Activated CD4-positive, alpha-beta memory T cell treated with anti-CD3 and anti-CD28 coated beads for 36 hours (primary cell): ENCODE results near the gene MED25. TPM values are rescaled to one million over a fixed set of nuclear protein-coding genes. Genes with fewer than 3 reads are reported as not detected.
A peak's percentile ranks its signal among the peaks of the same experiment; 100 is the strongest.

Experiments
- CTCF ChIA-PET: fragments of 350-600 bp; sonication (Branson Sonifier 250); formaldehyde crosslinking; loops from one replicate; lab custom pipeline; 2021; ENCODE audit warnings: antibody characterized with exemption, inconsistent platforms; lab: Charles Lee
- POLR2A ChIA-PET: fragments of 350-600 bp; sonication (Branson Sonifier 250); formaldehyde crosslinking; loops from one replicate; lab custom pipeline; 2021; ENCODE audit warnings: antibody characterized with exemption; lab: Charles Lee
- DNase-seq: peaks from one replicate; pipeline ENCODE4 v3.0.0-alpha.2; 2020
- H3K27ac Mint-ChIP-seq: one replicate; pipeline ENCODE4 v1.8.0; 2021; ENCODE audit warnings: mixed read lengths
- H3K27me3 Mint-ChIP-seq: one replicate; pipeline ENCODE4 v1.8.0; 2021; ENCODE audit warnings: mixed read lengths
- H3K36me3 Mint-ChIP-seq: one replicate; pipeline ENCODE4 v1.8.0; 2021; ENCODE audit warnings: mixed read lengths
- H3K4me1 Mint-ChIP-seq: one replicate; pipeline ENCODE4 v1.8.0; 2021; ENCODE audit warnings: low read depth, mixed read lengths
- H3K4me3 Mint-ChIP-seq: one replicate; pipeline ENCODE4 v1.8.0; 2021; ENCODE audit warnings: mild to moderate bottlenecking, mixed read lengths
- H3K9me3 Mint-ChIP-seq: one replicate; pipeline ENCODE4 v1.8.0; 2021; ENCODE audit warnings: mixed read lengths
- intact Hi-C: fragments of 100-400 bp; cut with micrococcal nuclease; formaldehyde crosslinking; loops from one replicate; pipeline ENCODE4 v1.15.1; 2023
- microRNA-seq: library from miRNA; unstranded; fragments of <30 nt; microRNA quantifications from one replicate; pipeline ENCODE4 v1.2.0, GENCODE V29; 2022; ENCODE audit warnings: borderline number of aligned reads, borderline microRNAs expressed, borderline replicate concordance
- total RNA-seq, 2 experiments: library from RNA; stranded (reverse); gene quantifications; one replicate each; pipeline ENCODE4 v1.2.3, GENCODE V29; 2021

MED25 gene
- total RNA-seq, 2 experiments from 2014 or later: 45.6 to 50.2 TPM

DNA sequence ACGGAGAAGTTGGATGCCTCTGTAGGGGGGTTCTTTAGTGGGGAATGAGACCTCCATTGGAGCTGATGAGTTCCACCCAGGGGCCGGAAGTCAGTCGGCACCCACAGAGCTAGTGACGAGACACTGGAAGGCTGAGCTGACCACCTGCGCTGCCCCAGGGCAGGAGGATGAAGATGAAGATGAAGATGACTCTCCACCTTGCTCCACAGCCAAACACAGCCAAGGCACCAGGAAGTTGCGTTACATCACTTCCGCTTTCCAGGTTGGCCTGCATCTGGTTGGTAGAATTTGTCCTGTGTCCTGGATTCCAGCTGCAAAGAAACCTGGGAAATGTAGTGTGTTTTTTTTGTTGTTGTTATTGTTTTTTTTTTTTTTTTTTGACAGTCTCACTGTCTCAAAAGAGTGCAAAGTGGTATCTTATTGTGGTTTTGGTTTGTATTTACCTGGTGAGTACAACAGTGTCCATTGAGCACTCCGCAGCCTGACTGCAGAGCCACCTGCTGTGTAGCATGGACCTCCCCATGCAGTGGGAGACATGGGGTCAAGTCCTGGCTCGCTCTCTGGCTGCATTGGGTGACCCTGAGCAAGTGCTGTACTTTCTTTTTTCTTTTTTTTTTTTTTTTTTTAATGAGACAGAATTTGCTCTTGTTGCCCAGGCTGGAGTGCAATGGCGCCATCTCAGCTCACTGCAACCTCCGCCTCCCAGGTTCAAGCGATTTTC lies 61.3 kb downstream of the MED25 start:
- ChIA-PET POLR2A (interaction anchor here (1.0 to 1.6 kb wide), 2 partner anchors 13 to 32 kb away, joined by 3 to 5 read pairs; no protein-coding TSS in a partner anchor), CTCF (interaction anchor here (0.6 kb wide), 1 partner anchor 1521 kb away, joined by 3 read pairs; no protein-coding TSS in a partner anchor)
- H3K9me3 Mint-ChIP-seq: no peaks in the 10 kb centered on the region
- peak overlapping the region; percentile 49 for H3K27ac Mint-ChIP-seq
- H3K27me3 Mint-ChIP-seq: no peaks in the 10 kb centered on the region
- H3K4me1 Mint-ChIP-seq: peaks cover 25% of the 10 kb centered on the region
- H3K36me3 Mint-ChIP-seq: peaks cover 46% of the 10 kb centered on the region
- DNase-seq: peak; percentile 35
- intact Hi-C loops: loop anchor here (5.0 kb wide), 1 partner anchor 382 kb away; the partner anchor contains the start of gene RPS11
- H3K4me3 Mint-ChIP-seq: no peak overlapping the region

DNA sequence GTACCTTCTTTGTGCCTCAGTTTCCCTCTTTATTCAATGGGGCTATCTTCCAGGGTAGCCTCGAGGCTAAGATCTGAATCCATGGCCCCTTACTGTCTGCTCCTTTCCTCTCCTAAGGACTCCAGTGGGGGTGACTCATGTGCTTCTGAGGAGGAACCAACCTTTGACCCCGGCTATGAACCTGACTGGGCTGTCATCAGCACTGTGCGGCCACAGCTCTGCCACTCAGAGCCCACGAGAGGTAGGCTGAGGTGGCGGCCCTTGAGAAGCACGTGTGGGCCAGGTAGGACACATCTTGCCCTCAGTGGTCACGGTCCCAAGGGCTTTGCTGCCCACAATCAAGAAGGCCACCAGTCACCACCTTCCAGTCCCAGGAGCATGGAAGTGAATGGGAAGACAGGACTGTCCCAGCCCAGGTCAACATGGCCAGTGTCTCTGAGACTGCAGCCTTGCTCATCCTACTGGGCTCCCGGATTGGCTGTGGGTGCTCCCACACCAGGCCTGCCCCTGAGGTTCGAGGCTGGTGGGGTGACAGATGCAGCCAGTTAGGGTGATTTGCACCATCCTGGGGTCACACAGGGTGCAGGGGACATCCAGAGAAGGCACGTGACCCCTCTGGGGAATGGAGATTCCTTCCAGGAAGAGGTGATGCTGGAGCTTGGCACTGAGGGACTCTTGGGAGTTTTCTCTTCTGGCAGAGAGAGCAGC lies 62.2 kb downstream of the MED25 start:
- no peak for DNase-seq
- ChIA-PET CTCF (interaction anchor here (0.6 to 1.9 kb wide), 2 partner anchors 10 to 1522 kb away, joined by 3 to 7 read pairs; no protein-coding TSS in a partner anchor), POLR2A (interaction anchor here (1.6 kb wide), 1 partner anchor 31 kb away, joined by 5 read pairs; no protein-coding TSS in a partner anchor)
- H3K27ac Mint-ChIP-seq: no peak overlapping the region
- H3K36me3 Mint-ChIP-seq: peaks cover 54% of the 10 kb centered on the region
- intact Hi-C loops: no loop called here
- H3K4me1 Mint-ChIP-seq: peaks cover 19% of the 10 kb centered on the region
- no peak overlapping the region for H3K4me3 Mint-ChIP-seq
- H3K9me3 Mint-ChIP-seq: no peaks in the 10 kb centered on the region
- H3K27me3 Mint-ChIP-seq: no peaks in the 10 kb centered on the region

DNA sequence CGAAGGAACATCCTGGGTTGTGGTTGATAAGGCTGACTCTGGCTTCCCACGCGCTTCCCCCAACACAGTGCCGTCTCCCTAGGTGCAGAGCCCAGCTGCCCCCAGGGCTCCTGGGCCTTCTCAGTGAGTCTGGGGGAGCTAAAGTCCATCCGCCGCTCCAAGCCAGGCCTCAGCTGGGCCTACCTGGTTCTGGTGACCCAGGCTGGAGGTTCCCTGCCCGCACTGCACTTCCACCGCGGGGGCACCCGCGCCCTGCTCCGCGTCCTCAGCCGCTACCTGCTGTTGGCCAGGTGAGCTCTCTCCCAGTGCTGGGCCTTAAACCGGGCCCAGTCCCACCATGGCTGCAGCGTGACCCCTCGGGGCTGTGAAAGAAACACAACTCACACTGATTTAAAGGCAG lies 63.1 kb downstream of the MED25 start:
- intact Hi-C loops: no loop called here
- H3K27me3 Mint-ChIP-seq: no peaks in the 10 kb centered on the region
- no peaks in the 10 kb centered on the region for H3K9me3 Mint-ChIP-seq
- H3K4me1 Mint-ChIP-seq: peaks cover 14% of the 10 kb centered on the region
- CTCF ChIA-PET: interaction anchor here (1.9 kb wide), 1 partner anchor 9 kb away, joined by 7 read pairs; no protein-coding TSS in a partner anchor
- peaks cover 57% of the 10 kb centered on the region for H3K36me3 Mint-ChIP-seq
- POLR2A ChIA-PET: interaction anchor here (1.1 kb wide), 1 partner anchor 10 kb away, joined by 3 read pairs; no protein-coding TSS in a partner anchor
- no peak overlapping the region for H3K4me3 Mint-ChIP-seq
- H3K27ac Mint-ChIP-seq: no peak overlapping the region
- DNase-seq: no peak

DNA sequence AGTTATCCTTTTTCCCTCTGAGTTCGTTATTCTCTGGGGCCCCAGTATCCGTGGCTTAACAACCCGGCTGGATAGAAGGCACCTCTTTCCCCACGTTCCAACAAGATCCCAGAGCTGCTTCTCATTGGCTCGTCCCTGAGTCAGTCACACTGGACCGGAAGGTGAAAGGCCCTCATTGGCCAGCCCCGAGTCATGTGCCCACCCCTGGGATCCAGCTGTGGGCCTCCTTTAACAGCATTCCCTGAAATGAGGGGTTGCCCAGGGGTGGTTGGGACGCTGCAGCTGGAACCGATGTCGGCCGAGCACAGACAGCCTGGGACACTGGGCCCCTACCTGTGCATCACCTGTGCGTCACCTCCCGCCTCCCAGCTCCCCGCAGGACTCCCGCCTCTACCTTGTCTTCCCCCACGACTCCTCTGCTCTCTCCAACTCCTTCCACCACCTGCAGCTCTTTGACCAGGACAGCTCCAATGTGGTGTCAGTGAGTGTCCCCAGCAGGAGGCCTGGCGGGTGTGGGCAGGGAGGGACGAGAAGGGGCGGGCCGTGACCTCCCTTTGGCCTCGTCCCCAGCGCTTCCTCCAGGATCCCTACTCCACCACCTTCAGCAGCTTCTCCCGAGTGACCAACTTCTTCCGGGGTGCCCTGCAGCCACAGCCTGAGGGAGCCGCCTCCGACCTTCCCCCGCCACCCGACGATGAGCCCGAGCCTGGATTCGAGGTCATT lies 63.7 kb downstream of the MED25 start:
- CTCF ChIA-PET: interaction anchor here (1.9 kb wide), 1 partner anchor 9 kb away, joined by 7 read pairs; no protein-coding TSS in a partner anchor
- H3K36me3 Mint-ChIP-seq: peaks cover 60% of the 10 kb centered on the region
- no peaks in the 10 kb centered on the region for H3K27me3 Mint-ChIP-seq
- no peak overlapping the region for H3K4me3 Mint-ChIP-seq
- no peak overlapping the region for H3K27ac Mint-ChIP-seq
- POLR2A ChIA-PET: interaction anchor here (1.1 kb wide), 2 partner anchors 9 to 13 kb away, joined by 3 to 7 read pairs; no protein-coding TSS in a partner anchor
- no peaks in the 10 kb centered on the region for H3K9me3 Mint-ChIP-seq
- intact Hi-C loops: no loop called here
- DNase-seq: no peak
- H3K4me1 Mint-ChIP-seq: peaks cover 14% of the 10 kb centered on the region

DNA sequence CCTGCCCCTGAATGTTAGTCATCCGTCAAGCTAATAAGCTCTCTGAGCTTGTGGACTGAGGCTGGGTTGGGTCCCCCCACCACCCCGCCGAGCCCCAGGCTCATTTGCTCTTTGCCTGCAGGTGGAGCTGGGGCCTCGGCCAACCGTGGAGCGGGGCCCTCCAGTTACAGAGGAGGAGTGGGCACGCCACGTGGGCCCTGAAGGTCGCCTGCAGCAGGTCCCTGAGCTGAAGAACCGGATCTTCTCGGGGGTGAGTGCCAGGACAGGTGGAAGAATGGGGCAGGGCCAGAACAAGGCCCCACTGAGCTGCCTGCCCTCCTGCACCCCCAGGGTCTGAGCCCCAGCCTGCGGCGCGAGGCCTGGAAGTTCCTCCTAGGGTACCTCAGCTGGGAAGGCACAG lies 64.6 kb downstream of the MED25 start:
- H3K27me3 Mint-ChIP-seq: no peaks in the 10 kb centered on the region
- no peak overlapping the region for H3K27ac Mint-ChIP-seq
- ChIA-PET POLR2A (interaction anchor here (1.1 kb wide), 1 partner anchor 12 kb away, joined by 7 read pairs; no protein-coding TSS in a partner anchor), CTCF (interaction anchor here (1.2 kb wide), 1 partner anchor 32 kb away, joined by 3 read pairs; no protein-coding TSS in a partner anchor)
- H3K4me3 Mint-ChIP-seq: no peak overlapping the region
- peaks cover 61% of the 10 kb centered on the region for H3K36me3 Mint-ChIP-seq
- H3K9me3 Mint-ChIP-seq: no peaks in the 10 kb centered on the region
- intact Hi-C loops: no loop called here
- DNase-seq: no peak
- peaks cover 14% of the 10 kb centered on the region for H3K4me1 Mint-ChIP-seq

DNA sequence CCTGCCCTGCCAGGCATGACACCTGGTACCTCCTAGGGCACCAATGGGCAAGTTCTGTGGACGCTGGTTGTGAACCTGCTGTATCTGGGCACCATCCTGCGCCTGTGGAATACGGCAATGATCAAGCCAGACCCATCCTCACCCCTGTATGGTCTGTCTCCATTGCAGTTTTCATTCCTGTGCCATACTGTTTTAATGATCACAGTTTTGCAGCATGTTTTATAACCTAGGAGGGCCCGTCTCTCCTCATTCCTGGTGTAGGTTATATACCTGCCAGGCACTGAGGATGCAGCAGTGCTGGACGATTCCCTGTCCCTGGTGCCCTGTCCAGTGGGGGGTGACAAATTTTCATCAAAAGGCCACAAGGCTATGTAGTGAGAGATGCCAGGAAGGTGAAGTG lies 65.0 kb downstream of the MED25 start:
- Mint-ChIP-seq H3K27me3 (no peaks in the 10 kb centered on the region), H3K27ac (no peak overlapping the region), H3K4me1 (peaks cover 15% of the 10 kb centered on the region), H3K4me3 (no peak overlapping the region), H3K9me3 (no peaks in the 10 kb centered on the region), H3K36me3 (peaks cover 59% of the 10 kb centered on the region)
- CTCF ChIA-PET: interaction anchor here (1.2 kb wide), 1 partner anchor 32 kb away, joined by 3 read pairs; no protein-coding TSS in a partner anchor
- DNase-seq: no peak
- POLR2A ChIA-PET: interaction anchor here (1.1 kb wide), 1 partner anchor 12 kb away, joined by 7 read pairs; no protein-coding TSS in a partner anchor
- intact Hi-C loops: no loop called here

DNA sequence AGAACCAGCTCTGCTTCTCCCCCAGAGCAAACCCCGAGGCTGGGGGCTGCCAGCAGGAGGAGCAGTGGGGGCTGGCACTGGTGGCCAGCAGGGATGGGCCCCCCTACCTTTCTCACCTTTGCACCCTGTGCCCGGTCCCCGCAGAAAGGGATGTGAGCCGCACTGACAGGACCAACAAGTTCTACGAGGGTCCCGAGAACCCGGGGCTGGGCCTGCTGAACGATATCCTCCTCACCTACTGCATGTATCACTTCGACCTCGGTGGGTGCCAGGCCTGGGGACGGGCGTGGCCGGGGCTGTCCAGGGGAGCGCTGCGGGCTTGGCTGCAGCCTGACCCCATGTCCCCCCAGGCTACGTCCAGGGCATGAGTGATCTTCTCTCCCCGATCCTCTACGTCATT lies 66.0 kb downstream of the MED25 start:
- H3K36me3 Mint-ChIP-seq: peaks cover 61% of the 10 kb centered on the region
- ChIA-PET POLR2A (no interaction called here), CTCF (no interaction called here)
- no peak for DNase-seq
- no peak overlapping the region for H3K4me3 Mint-ChIP-seq
- H3K27ac Mint-ChIP-seq: no peak overlapping the region
- H3K9me3 Mint-ChIP-seq: no peaks in the 10 kb centered on the region
- H3K27me3 Mint-ChIP-seq: no peaks in the 10 kb centered on the region
- peaks cover 9% of the 10 kb centered on the region for H3K4me1 Mint-ChIP-seq
- intact Hi-C loops: no loop called here

DNA sequence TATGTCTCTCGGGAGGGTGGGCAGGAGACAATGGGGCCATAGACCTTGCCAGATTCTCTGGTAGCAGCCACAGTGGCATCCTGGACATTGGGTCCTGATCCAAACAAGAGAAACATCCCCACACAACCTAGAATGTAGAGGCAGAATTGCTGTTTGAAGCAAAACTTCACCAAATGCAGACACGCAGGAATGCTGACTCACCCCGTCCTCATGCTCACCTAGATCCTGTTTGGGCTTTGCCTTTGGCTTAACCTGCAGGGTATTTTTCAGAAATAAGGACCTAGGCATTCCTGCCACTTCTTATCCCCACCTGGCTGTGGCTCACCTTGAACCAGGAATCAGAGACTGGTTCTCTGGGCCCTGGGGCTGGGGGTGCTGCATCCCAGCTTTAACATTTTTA lies 66.7 kb downstream of the MED25 start:
- Mint-ChIP-seq H3K4me1 (peaks cover 8% of the 10 kb centered on the region), H3K27me3 (no peaks in the 10 kb centered on the region), H3K9me3 (no peaks in the 10 kb centered on the region), H3K36me3 (peaks cover 63% of the 10 kb centered on the region), H3K4me3 (no peak overlapping the region), H3K27ac (no peak overlapping the region)
- intact Hi-C loops: no loop called here
- POLR2A ChIA-PET: no interaction called here
- no peak for DNase-seq
- CTCF ChIA-PET: no interaction called here

Small RNA genes lying within 50 kb of the gene (microRNA-seq; reads per million reads assigned to microRNA genes)
- gene MIR4749: 4.7 reads per million, percentile 12 among the genes with 10 or more reads in this experiment
- not detected for gene MIR6799
- gene MIR6800: not detected

Other genes starting within 250 kb of the MED25 start
- 10 to 100 TPM; 80.3 to 84.3 TPM for gene NOSIP, start 237.7 kb upstream of the MED25 start, total RNA-seq
- 1 to 10 TPM in 1 of 2 experiments, under 1 TPM in 1; 0.85 to 1.5 TPM for gene PRRG2, start 237.0 kb upstream of the MED25 start, total RNA-seq
- 10 to 100 TPM; 19.9 to 22.4 TPM for gene PRR12, start 227.1 kb upstream of the MED25 start, total RNA-seq
- gene RRAS, start 178.1 kb upstream of the MED25 start, total RNA-seq: 10 to 100 TPM; 12.2 to 14.4 TPM
- gene SCAF1, start 176.1 kb upstream of the MED25 start, total RNA-seq: 10 to 100 TPM; 57.4 to 58.6 TPM
- 100 to 1,000 TPM; 143 to 156 TPM for gene IRF3, start 152.4 kb upstream of the MED25 start, total RNA-seq
- 10 to 100 TPM; 87.2 to 89.1 TPM for gene BCL2L12, start 152.4 kb upstream of the MED25 start, total RNA-seq
- 100 to 1,000 TPM; 315 to 325 TPM for gene PRMT1, start 141.0 kb upstream of the MED25 start, total RNA-seq
- 1 to 10 TPM; 2.9 to 3.0 TPM for gene ADM5, start 128.7 kb upstream of the MED25 start, total RNA-seq
- gene CPT1C, start 127.2 kb upstream of the MED25 start, total RNA-seq: 1 to 10 TPM; 1.4 to 1.6 TPM
- under 1 TPM; 0.40 to 0.63 TPM for gene TSKS, start 55.0 kb upstream of the MED25 start, total RNA-seq
- 10 to 100 TPM; 86.0 to 88.4 TPM for gene AP2A1, start 51.3 kb upstream of the MED25 start, total RNA-seq
- gene FUZ, start 5.0 kb upstream of the MED25 start, total RNA-seq: 10 to 100 TPM; 15.2 to 16.2 TPM
- 100 to 1,000 TPM; 105 to 108 TPM for gene PTOV1, start 32.9 kb downstream of the MED25 start, total RNA-seq
- gene PNKP, start 49.3 kb downstream of the MED25 start, total RNA-seq: 10 to 100 TPM; 88.7 to 98.6 TPM
- 10 to 100 TPM; 19.6 TPM for gene AKT1S1, start 59.1 kb downstream of the MED25 start, total RNA-seq
- 10 to 100 TPM; 32.5 to 34.7 TPM for gene TBC1D17, start 59.4 kb downstream of the MED25 start, total RNA-seq
- gene IL4I1, start 78.6 kb downstream of the MED25 start, total RNA-seq: 100 to 1,000 TPM; 108 to 111 TPM
- gene ATF5, start 110.9 kb downstream of the MED25 start, total RNA-seq: 10 to 100 TPM; 24.5 to 25.8 TPM
- 100 to 1,000 TPM; 160 to 171 TPM for gene NUP62, start 111.2 kb downstream of the MED25 start, total RNA-seq
- gene SIGLEC11, start 142.9 kb downstream of the MED25 start, total RNA-seq: not detected
- 10 to 100 TPM; 54.4 to 55.8 TPM for gene VRK3, start 207.1 kb downstream of the MED25 start, total RNA-seq
- 10 to 100 TPM in 1 of 2 experiments, 1 to 10 TPM in 1; 9.0 to 10.3 TPM for gene ZNF473, start 207.7 kb downstream of the MED25 start, total RNA-seq